Mesendoderm (in vitro differentiated cells): ENCODE data around the gene PCDH15.

Experiments
- DNase-seq: peaks from one replicate; pipeline ENCODE4 v3.0.0; 2013
- H2AK5ac ChIP-seq: 2 replicates; pipeline ENCODE4 v1.6.1; 2013; ENCODE audit warnings: low read length, inconsistent platforms
- H2BK120ac ChIP-seq: 2 replicates; pipeline ENCODE4 v1.6.1; 2013; ENCODE audit warnings: low read depth, mild to moderate bottlenecking, low read length, moderate library complexity, mixed read lengths
- H2BK15ac ChIP-seq: replicated peaks from 2 replicates; pipeline ENCODE4 v1.6.1; 2013; ENCODE audit warnings: low read depth, mild to moderate bottlenecking, moderate library complexity
- H2BK5ac ChIP-seq: 2 replicates; pipeline ENCODE4 v1.6.1; 2013; ENCODE audit warnings: low read length, inconsistent platforms
- H3K18ac ChIP-seq: 2 replicates; pipeline ENCODE4 v1.6.1; 2013; ENCODE audit warnings: mild to moderate bottlenecking, low read length, mixed read lengths
- H3K23ac ChIP-seq: one replicate; pipeline ENCODE4 v1.6.1; 2013; ENCODE audit warnings: low read length
- H3K27ac ChIP-seq: 2 replicates; pipeline ENCODE4 v1.5.1; 2013; ENCODE audit warnings: low read depth, mild to moderate bottlenecking, inconsistent platforms, low read length, moderate library complexity
- H3K27me3 ChIP-seq: 2 replicates; pipeline ENCODE4 v1.6.1; 2013; ENCODE audit warnings: low read length, control low read depth, mild to moderate bottlenecking, inconsistent platforms; ENCODE audit not compliant: insufficient read depth, poor library complexity
- H3K36me3 ChIP-seq: 2 replicates; pipeline ENCODE4 v1.6.1; 2013; ENCODE audit warnings: low read length, inconsistent platforms; ENCODE audit not compliant: control insufficient read depth, insufficient read depth
- H3K4ac ChIP-seq: one replicate; pipeline ENCODE4 v1.6.1; 2013; ENCODE audit warnings: low read depth, mild to moderate bottlenecking, low read length, moderate library complexity
- H3K4me1 ChIP-seq: 2 replicates; pipeline ENCODE4 v1.6.1; 2013; ENCODE audit warnings: low read depth, low read length, inconsistent platforms; ENCODE audit not compliant: control insufficient read depth
- H3K4me2 ChIP-seq: 2 replicates; pipeline ENCODE4 v1.6.1; 2013; ENCODE audit warnings: low read length
- H3K4me3 ChIP-seq: 2 replicates; pipeline ENCODE4 v1.5.1; 2013; ENCODE audit warnings: mild to moderate bottlenecking, low read length
- H3K56ac ChIP-seq: one replicate; pipeline ENCODE4 v1.6.1; 2013; ENCODE audit warnings: low read length
- H3K79me1 ChIP-seq: 2 replicates; pipeline ENCODE4 v1.6.1; 2013; ENCODE audit warnings: low read length, inconsistent platforms
- H3K79me2 ChIP-seq: 2 replicates; pipeline ENCODE4 v1.6.1; 2013; ENCODE audit warnings: mild to moderate bottlenecking, low read length; ENCODE audit not compliant: control insufficient read depth, insufficient read depth
- H3K9ac ChIP-seq: 2 replicates; pipeline ENCODE4 v1.6.1; 2013; ENCODE audit warnings: low read length, inconsistent platforms
- H4K5ac ChIP-seq: one replicate; pipeline ENCODE4 v1.6.1; 2013; ENCODE audit warnings: low read length
- H4K8ac ChIP-seq: one replicate; pipeline ENCODE4 v1.6.1; 2013; ENCODE audit warnings: low read depth, mild to moderate bottlenecking, control low read depth, low read length, moderate library complexity
- WGBS: extraction: QIAGEN DNeasy Blood & Tissue Kit; methylation state at CpG from one replicate; pipeline ENCODE4 v1.1.7; 2013; ENCODE audit warnings: low lambda C conversion rate, missing lambda C conversion rate; ENCODE audit not compliant: insufficient coverage; ENCODE audit errors: extremely low coverage; 5-methylcytosine and 5-hydroxymethylcytosine counted together

PCDH15 gene

GRCh38 chr10:54262726-54263125 lies 538.3 kb downstream of the PCDH15 start:
- H3K79me2 ChIP-seq, result no peaks in the 10 kb centered on the region
- H4K8ac ChIP-seq, result no peak overlapping the region
- H2BK15ac ChIP-seq, result no peak overlapping the region
- no peak overlapping the region for H2AK5ac ChIP-seq
- H3K27ac ChIP-seq, result no peak overlapping the region
- H3K4me2 ChIP-seq, result no peak overlapping the region
- no peak for DNase-seq
- no peak overlapping the region for H3K56ac ChIP-seq
- H3K18ac ChIP-seq, result no peak overlapping the region
- WGBS, result no CpG with 5 or more reads among the region's 5 CpGs
- no peaks in the 10 kb centered on the region for H3K79me1 ChIP-seq
- no peak overlapping the region for H3K4ac ChIP-seq
- H2BK120ac ChIP-seq, result no peak overlapping the region
- H4K5ac ChIP-seq, result no peak overlapping the region
- H3K27me3 ChIP-seq, result no peaks in the 10 kb centered on the region
- no peak overlapping the region for H3K9ac ChIP-seq
- no peak overlapping the region for H2BK5ac ChIP-seq
- H3K36me3 ChIP-seq, result no peaks in the 10 kb centered on the region
- H3K23ac ChIP-seq, result no peak overlapping the region
- no peaks in the 10 kb centered on the region for H3K4me1 ChIP-seq
- no peak overlapping the region for H3K4me3 ChIP-seq

- Histone ChIP-seq H3K23ac (no peak overlapping the region), H3K56ac (no peak overlapping the region), H4K8ac (no peak overlapping the region), H2BK5ac (no peak overlapping the region), H3K4me3 (no peak overlapping the region), H3K27me3 (no peaks in the 10 kb centered on the region), H2BK15ac (no peak overlapping the region), H3K36me3 (no peaks in the 10 kb centered on the region), H3K27ac (no peak overlapping the region), H3K9ac (no peak overlapping the region), H3K4me2 (no peak overlapping the region), H3K79me2 (no peaks in the 10 kb centered on the region), H3K18ac (no peak overlapping the region), H2AK5ac (no peak overlapping the region), H3K4me1 (no peaks in the 10 kb centered on the region), H3K79me1 (no peaks in the 10 kb centered on the region), H3K4ac (no peak overlapping the region), H2BK120ac (no peak overlapping the region), H4K5ac (no peak overlapping the region)
- DNase-seq, result no peak
- WGBS, result no CpG with 5 or more reads among the region's 2 CpGs
Observed at GRCh38 chr10:54259104-54259503, 541.9 kb downstream of the PCDH15 start.

- WGBS, result no CpG with 5 or more reads among the region's 4 CpGs
- no peaks in the 10 kb centered on the region for H3K79me1 ChIP-seq
- H2BK15ac ChIP-seq, result no peak overlapping the region
- H4K8ac ChIP-seq, result no peak overlapping the region
- H3K56ac ChIP-seq, result no peak overlapping the region
- no peak overlapping the region for H2AK5ac ChIP-seq
- no peak overlapping the region for H3K9ac ChIP-seq
- no peaks in the 10 kb centered on the region for H3K79me2 ChIP-seq
- no peak overlapping the region for H3K27ac ChIP-seq
- no peak overlapping the region for H3K4ac ChIP-seq
- no peaks in the 10 kb centered on the region for H3K27me3 ChIP-seq
- no peak overlapping the region for H3K18ac ChIP-seq
- no peaks in the 10 kb centered on the region for H3K4me1 ChIP-seq
- no peak overlapping the region for H3K4me3 ChIP-seq
- no peak overlapping the region for H3K23ac ChIP-seq
- no peak overlapping the region for H4K5ac ChIP-seq
- H3K36me3 ChIP-seq, result no peaks in the 10 kb centered on the region
- no peak overlapping the region for H2BK5ac ChIP-seq
- no peak overlapping the region for H2BK120ac ChIP-seq
- no peak for DNase-seq
- H3K4me2 ChIP-seq, result no peak overlapping the region
Observed at GRCh38 chr10:54234832-54235231, 566.2 kb downstream of the PCDH15 start.

- Histone ChIP-seq H3K56ac (no peak overlapping the region), H3K4me1 (no peaks in the 10 kb centered on the region), H4K5ac (no peak overlapping the region), H3K27me3 (no peaks in the 10 kb centered on the region), H2BK120ac (no peak overlapping the region), H3K79me2 (no peaks in the 10 kb centered on the region), H3K23ac (no peak overlapping the region), H3K36me3 (no peaks in the 10 kb centered on the region), H2BK5ac (no peak overlapping the region), H3K27ac (no peak overlapping the region), H3K4ac (no peak overlapping the region), H3K79me1 (no peaks in the 10 kb centered on the region), H2AK5ac (no peak overlapping the region), H3K4me2 (no peak overlapping the region), H3K4me3 (no peak overlapping the region), H4K8ac (no peak overlapping the region), H2BK15ac (no peak overlapping the region), H3K9ac (no peak overlapping the region), H3K18ac (no peak overlapping the region)
- WGBS, result no CpG with 5 or more reads among the region's 2 CpGs
- DNase-seq, result no peak
Observed at GRCh38 chr10:54203401-54203800, 597.6 kb downstream of the PCDH15 start.

GRCh38 chr10:54198051-54198450 lies 603.0 kb downstream of the PCDH15 start:
- no peak overlapping the region for H3K23ac ChIP-seq
- H4K8ac ChIP-seq, result no peak overlapping the region
- no peaks in the 10 kb centered on the region for H3K4me1 ChIP-seq
- H3K9ac ChIP-seq, result no peak overlapping the region
- H3K18ac ChIP-seq, result no peak overlapping the region
- H2AK5ac ChIP-seq, result no peak overlapping the region
- no peak overlapping the region for H3K4me2 ChIP-seq
- H3K4me3 ChIP-seq, result no peak overlapping the region
- H2BK15ac ChIP-seq, result no peak overlapping the region
- H3K27me3 ChIP-seq, result no peaks in the 10 kb centered on the region
- H3K4ac ChIP-seq, result no peak overlapping the region
- no peak overlapping the region for H2BK120ac ChIP-seq
- H3K36me3 ChIP-seq, result no peaks in the 10 kb centered on the region
- no peak overlapping the region for H4K5ac ChIP-seq
- no peak overlapping the region for H3K27ac ChIP-seq
- no peak overlapping the region for H2BK5ac ChIP-seq
- WGBS, result no CpG with 5 or more reads among the region's 3 CpGs
- DNase-seq, result no peak
- no peaks in the 10 kb centered on the region for H3K79me2 ChIP-seq
- no peak overlapping the region for H3K56ac ChIP-seq
- no peaks in the 10 kb centered on the region for H3K79me1 ChIP-seq

- H3K18ac ChIP-seq, result no peak overlapping the region
- H3K9ac ChIP-seq, result no peak overlapping the region
- no peak overlapping the region for H3K27ac ChIP-seq
- no peak overlapping the region for H2AK5ac ChIP-seq
- H3K4me2 ChIP-seq, result no peak overlapping the region
- no peak overlapping the region for H3K23ac ChIP-seq
- no peak overlapping the region for H2BK120ac ChIP-seq
- no peaks in the 10 kb centered on the region for H3K4me1 ChIP-seq
- no peak overlapping the region for H3K56ac ChIP-seq
- H2BK5ac ChIP-seq, result no peak overlapping the region
- H2BK15ac ChIP-seq, result no peak overlapping the region
- no peaks in the 10 kb centered on the region for H3K79me2 ChIP-seq
- no peaks in the 10 kb centered on the region for H3K27me3 ChIP-seq
- H4K5ac ChIP-seq, result no peak overlapping the region
- DNase-seq, result no peak
- no peaks in the 10 kb centered on the region for H3K36me3 ChIP-seq
- no peak overlapping the region for H4K8ac ChIP-seq
- H3K4me3 ChIP-seq, result no peak overlapping the region
- H3K79me1 ChIP-seq, result no peaks in the 10 kb centered on the region
- no peak overlapping the region for H3K4ac ChIP-seq
Observed at GRCh38 chr10:54194806-54195205, 606.2 kb downstream of the PCDH15 start.
